OCI-M2 (cell line): ENCODE measurements around the gene CAPN5.

Experiments used
- DNase-seq: peaks from one replicate; lab custom pipeline; 2025; ENCODE audit not compliant: unreplicated experiment; lab: John Stamatoyannopoulos, UW

The CAPN5 gene

GRCh38 chr11:77114089-77114463, 47.3 kb downstream of the CAPN5 start:
- DNase-seq, result no peak

DNA sequence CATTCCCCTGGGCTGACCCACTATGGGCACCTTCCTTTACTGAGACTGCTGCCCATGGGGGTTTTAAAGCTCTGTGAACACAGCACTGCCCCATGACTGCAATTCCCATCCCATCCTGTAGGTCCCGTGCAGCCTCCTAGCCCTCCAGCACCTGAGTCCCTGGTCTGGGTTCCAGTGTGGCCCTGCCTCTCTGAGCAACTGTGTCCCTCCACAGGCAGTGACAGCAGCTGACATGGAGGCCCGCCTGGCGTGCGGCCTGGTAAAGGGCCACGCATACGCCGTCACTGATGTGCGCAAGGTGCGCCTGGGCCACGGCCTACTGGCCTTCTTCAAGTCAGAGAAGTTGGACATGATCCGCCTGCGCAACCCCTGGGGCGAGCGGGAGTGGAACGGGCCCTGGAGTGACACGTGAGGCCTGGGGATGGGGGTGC, 48.4 kb downstream of the CAPN5 start:
- no peak for DNase-seq

DNA sequence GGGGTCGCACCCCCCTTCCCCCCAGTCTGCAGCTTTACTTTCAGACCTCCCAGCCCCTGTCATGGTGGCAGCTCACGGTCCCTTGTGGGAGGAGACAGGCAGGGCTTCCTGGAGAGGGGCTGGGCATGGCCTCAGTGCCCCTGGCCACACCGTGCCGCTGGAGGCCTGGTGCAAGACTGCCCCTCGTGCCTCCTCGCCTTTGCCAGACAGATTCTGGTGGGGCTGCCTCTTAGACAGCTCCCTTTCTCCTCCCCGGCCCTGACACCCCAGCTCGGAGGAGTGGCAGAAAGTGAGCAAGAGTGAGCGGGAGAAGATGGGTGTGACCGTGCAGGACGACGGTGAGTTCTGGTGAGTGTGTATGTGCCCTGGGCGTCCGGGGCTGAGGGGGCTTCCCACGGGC, 49.2 kb downstream of the CAPN5 start:
- DNase-seq, result no peak

- DNase-seq, result no peak
These were observed 50.7 kb downstream of the CAPN5 start for GRCh38 chr11:77117492-77117891.

- DNase-seq, result no peak
These were observed 51.3 kb downstream of the CAPN5 start for GRCh38 chr11:77118086-77118485.

DNA sequence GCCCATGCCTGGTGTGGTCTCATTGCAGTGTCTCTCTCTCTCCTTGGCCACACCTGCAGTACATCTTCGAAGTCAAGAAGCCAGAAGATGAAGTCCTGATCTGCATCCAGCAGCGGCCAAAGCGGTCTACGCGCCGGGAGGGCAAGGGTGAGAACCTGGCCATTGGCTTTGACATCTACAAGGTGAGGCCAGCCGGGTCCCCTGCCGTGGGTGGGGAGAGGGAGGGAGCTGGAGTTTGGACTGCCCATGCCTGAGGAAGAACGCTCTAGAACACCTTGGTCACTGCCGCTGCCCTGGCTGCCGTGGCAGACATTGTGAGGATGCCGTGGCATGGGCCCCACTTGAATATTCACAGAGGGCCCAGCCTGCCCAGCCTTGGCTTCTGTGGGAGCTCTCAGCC, 52.2 kb downstream of the CAPN5 start:
- DNase-seq, result no peak

DNA sequence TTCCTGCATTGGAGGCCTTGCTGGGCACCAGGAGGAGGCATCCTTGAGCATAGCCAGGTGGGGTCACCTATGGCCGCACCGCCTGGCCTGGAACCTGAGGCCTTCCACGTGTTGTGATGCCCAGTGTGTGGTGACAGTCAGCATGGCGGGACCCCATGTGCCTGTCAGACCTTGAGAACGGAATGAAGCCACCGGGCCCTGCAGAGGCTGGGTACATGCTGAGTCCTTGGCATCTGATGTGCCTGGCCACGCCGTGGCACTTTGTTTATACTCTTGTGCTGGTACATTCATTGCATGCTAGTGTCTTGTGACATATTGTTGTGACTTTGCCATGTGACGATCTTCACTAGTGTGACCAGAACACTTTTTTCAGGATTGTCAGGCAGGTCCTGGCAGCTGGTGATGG, 52.8 kb downstream of the CAPN5 start:
- DNase-seq, result no peak

GRCh38 chr11:77120571-77120970, 53.8 kb downstream of the CAPN5 start:
- DNase-seq, result no peak

DNA sequence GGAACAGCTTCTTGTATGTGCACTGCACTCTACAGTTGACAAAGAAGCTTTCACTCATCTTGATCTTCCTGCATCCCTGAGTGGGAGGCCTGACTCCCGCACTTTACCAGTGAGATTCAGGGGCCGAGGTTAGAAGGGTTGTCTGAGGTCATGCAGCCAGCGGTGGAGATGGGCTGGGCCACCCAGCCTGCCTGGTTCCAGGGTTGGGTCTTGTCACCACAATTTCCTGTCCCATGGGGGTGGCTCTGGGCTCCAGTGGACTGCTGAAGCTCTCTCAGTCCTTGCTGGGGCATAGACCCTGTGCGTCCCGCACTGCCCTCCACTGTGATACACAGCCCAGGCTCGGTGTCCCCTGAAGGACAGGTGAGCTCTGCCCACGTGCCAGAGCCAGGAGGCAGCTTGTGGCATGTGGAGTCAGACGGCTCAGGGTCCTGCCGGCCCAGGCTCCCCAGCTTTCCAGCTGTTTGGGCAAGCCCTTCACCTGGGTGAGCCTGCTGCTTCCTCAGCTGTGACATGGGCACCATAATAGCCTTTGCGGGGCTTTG, 54.4 kb downstream of the CAPN5 start:
- DNase-seq, result no peak

DNA sequence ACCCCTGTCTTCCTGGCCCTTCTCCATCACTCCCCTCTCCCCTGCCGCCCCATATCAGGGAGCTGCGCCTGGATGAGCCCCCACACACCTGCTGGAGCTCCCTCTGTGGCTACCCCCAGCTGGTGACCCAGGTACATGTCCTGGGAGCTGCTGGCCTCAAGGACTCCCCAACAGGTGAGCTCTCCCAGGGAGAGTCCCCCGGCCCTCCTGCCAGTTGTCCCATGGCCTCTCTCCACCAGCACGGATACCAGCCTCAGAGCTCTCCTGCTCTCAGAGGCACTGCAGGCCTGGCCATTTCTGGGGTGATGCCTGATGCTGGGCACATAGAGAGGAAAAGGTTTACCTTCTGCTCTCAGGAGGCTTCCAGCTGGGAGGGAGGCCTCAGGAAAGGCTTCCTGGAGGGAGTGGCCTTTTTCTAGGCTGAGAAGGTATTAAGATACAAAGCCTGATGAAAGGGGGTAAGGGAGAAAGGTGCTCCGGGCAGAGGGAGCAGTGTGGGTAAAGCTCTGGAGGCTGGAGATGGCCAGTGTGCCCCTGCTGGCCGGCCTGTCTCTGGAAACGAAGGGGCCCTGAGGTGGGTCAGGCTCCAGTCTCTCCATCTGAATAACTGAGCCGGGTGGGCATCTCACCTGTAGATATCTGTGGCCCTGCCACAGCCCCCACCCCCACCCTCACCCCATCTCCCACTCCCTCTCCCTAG, 55.3 kb downstream of the CAPN5 start:
- DNase-seq, result no peak

DNA sequence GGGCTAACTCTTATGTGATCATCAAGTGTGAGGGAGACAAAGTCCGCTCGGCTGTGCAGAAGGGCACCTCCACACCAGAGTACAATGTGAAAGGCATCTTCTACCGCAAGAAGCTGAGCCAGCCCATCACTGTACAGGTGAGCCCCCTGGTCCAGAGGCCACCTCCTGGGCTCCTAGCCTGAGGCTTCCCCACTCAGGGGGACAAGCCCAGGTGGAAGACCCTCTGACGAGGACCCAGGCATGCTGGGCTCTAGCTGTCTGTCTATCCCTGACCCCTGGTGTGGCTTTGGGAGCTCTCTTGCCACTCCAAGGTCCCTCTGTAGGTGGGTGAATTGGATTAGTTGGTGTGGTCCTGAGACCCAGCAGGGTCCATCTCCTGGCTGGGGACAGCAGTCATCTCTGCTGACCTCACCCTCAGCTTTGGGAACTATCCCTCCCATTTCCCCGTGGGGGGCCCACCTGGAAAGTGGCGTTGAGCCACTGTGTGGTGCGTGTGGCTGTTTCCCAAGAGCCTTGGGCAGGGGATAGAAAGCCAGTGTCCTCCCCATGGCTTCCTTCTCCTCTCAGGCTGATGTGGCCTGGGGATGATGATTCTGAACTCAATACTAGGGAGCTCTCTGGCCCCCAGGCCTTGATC, 55.9 kb downstream of the CAPN5 start:
- no peak for DNase-seq

DNA sequence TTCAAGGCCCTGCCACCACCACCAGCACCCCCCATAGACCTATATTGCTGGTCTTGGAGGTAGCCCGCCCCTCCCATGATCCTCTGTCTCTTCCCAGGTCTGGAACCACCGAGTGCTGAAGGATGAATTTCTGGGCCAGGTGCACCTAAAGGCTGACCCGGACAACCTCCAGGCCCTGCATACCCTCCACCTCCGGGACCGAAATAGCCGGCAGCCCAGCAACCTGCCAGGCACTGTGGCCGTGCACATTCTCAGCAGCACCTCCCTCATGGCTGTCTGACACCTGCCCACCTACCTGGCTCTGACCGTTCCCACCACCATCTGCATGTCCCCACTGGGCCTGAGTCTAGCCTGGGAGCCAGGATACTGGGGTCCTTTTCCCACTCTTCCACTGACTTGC, 56.8 kb downstream of the CAPN5 start:
- DNase-seq, result no peak

- DNase-seq, result no peak
These were observed 57.3 kb downstream of the CAPN5 start for GRCh38 chr11:77124041-77124440.

DNA sequence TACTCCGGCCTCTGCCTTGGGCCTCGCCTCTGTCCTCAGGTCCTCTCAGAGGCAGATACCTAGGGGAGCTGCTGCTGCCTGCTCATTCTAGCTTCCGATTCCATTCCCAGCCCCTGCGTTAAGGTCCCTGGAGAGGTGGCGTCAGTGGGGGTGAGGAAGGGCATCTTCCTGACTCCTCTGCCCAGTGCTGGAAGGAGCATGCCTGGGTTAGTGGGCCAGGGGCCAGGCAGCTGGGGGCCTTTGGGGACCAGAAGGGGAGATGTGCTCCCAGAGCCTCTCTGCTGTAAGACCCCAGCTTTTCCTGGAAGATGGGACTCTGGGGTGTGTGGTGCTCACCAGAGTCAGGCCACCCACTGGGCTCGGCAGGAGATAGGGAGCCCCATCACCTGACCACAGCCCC, 57.7 kb downstream of the CAPN5 start:
- DNase-seq, result no peak

DNA sequence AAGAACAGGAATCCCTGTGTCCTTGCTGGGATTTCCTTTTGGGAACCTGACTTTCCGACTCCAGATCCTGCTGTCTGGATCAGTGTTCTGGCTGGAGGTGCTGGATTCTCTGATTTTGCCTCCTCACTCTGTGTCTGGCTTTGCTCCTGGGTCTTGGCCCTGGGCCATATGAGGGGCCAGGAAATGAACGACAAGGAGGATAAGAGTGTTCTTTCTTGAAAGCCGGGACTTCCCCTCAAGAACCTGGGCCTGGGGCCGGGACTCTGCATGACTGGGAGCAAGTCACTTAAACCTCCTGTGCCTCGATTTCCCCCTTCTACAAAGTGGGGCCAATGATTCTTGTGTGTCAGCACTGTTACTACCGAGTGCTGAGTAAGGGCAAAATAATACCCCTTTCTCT, 58.4 kb downstream of the CAPN5 start:
- no peak for DNase-seq

- no peak for DNase-seq
These were observed 58.9 kb downstream of the CAPN5 start for GRCh38 chr11:77125695-77126094.

DNA sequence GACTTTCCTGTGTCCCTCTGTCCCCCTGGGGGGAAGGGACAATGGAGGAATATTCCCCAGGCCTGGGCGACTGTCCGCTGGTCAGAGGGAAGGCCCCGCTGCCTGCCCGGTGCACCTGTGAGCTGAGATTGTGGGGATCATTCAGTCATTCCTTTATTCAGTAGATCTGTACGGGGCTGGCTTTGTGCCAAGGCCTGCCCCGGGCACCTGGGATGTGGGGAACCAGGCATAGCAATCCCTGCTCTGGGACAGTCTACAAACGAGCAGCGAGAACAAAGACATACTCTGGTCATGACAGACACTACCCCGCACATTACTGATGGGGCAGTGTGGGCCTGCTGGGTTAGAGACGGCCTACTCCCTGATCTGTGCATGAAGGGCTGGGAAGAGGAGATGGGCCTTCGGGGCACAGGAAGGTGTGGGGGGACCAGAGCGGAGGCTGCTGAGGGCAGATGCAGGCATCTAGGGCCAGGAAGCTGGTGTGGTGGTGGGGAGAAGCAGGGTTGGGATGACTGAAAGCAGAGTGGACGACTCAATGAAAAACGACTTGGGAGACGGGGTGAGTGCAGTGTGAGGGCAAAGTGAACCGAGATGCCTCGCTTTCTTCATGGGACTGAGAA, 59.5 kb downstream of the CAPN5 start:
- no peak for DNase-seq

GRCh38 chr11:77126861-77127234, 60.1 kb downstream of the CAPN5 start:
- no peak for DNase-seq

DNA sequence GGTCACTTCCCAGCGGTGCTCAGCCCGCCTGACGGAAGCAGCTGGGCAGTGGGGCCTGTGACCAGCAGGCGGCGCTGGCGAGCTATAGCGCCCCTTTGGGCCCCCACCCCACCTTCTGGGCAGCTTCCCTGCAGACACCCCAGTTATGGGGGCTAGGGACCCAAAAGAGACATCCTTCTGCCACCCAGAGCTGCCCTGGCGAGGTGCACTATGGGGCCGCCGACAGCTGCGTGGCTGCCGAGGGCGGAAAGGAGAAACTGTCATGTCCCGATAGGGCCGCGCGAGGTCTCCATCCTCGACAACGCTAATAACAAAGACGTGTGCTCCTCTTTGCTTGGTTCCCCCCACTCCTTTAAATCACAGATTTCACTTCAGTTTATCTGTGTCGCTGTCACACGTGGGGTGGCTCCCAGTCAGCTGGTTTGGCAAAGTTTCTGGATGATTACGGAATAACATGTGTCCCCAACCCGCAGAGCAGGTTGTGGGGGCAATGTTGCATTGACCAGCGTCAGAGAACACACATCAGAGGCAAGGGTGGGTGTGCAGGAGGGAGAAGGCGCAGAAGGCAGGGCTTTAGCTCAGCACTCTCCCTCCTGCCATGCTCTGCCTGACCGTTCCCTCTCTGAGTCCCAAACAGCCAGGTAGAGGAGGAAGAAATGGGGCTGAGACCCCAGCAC, 60.6 kb downstream of the CAPN5 start:
- no peak for DNase-seq

- DNase-seq, result no peak
These were observed 61.3 kb downstream of the CAPN5 start, which contains the start of gene MYO7A for GRCh38 chr11:77127920-77128691. MYO7A (plus strand) TSS chr11:77128246; CDS start chr11:77130635, 2,389 bp downstream.
